H1 (cell line): ENCODE results near the gene DRAM1. TPM values are rescaled to one million over a fixed set of nuclear protein-coding genes. Genes with fewer than 3 reads are reported as not detected.

ENCODE experiments used
- CTCF ChIA-PET: fragments of 300-600 bp; sonication (Branson Sonifier 250); formaldehyde crosslinking; loops from one replicate; lab custom pipeline; 2021; ENCODE audit not compliant: partially characterized antibody; lab: Charles Lee
- POLR2A ChIA-PET: fragments of 300-600 bp; sonication (Branson Sonifier 250); formaldehyde crosslinking; loops from one replicate; lab custom pipeline; 2021; ENCODE audit warnings: inconsistent platforms; ENCODE audit not compliant: partially characterized antibody; lab: Charles Lee
- DNase-seq, 2 experiments: peaks; one replicate each; pipeline versions ENCODE4 v3.0.0 to v3.0.0-alpha.2; 2010 to 2022; ENCODE audit warnings: low spot score in 2 of 2, low read depth in 1 of 2, mixed read lengths in 1 of 2
- FAIRE-seq: peaks from 2 replicates; lab custom pipeline; 2011; peaks lifted over from hg19 to GRCh38; lab: Jason Lieb, UNC
- H2AFZ ChIP-seq: 2 replicates; pipeline ENCODE4 v1.8.1; 2012; ENCODE audit warnings: low read length, inconsistent platforms
- H2AK5ac ChIP-seq: 2 replicates; pipeline ENCODE4 v1.6.1; 2013; ENCODE audit warnings: low read depth, low read length
- H2BK120ac ChIP-seq: replicated peaks from 2 replicates; pipeline ENCODE3; 2013; ENCODE audit warnings: low read depth, low read length, inconsistent platforms
- H2BK12ac ChIP-seq: 2 replicates; pipeline ENCODE4 v1.6.1; 2013; ENCODE audit warnings: low read depth, low read length
- H2BK15ac ChIP-seq: 2 replicates; pipeline ENCODE4 v1.6.1; 2013; ENCODE audit warnings: low read length
- H2BK20ac ChIP-seq: 2 replicates; pipeline ENCODE4 v1.6.1; 2013; ENCODE audit warnings: low read length
- H2BK5ac ChIP-seq: 2 replicates; pipeline ENCODE4 v1.6.1; 2013; ENCODE audit warnings: low read depth, low read length
- H3K14ac ChIP-seq: 2 replicates; pipeline ENCODE4 v1.6.1; 2013; ENCODE audit warnings: inconsistent platforms; ENCODE audit not compliant: insufficient read length
- H3K18ac ChIP-seq: 2 replicates; pipeline ENCODE4 v1.6.1; 2013; ENCODE audit warnings: low read length; ENCODE audit errors: extremely low read depth
- H3K23ac ChIP-seq: 2 replicates; pipeline ENCODE4 v1.6.1; 2013; ENCODE audit warnings: inconsistent platforms; ENCODE audit not compliant: insufficient read length
- H3K23me2 ChIP-seq: 2 replicates; pipeline ENCODE4 v1.6.1; 2013; ENCODE audit warnings: low read depth, low read length
- H3K27ac ChIP-seq: 2 replicates; pipeline ENCODE4 v1.6.1; 2011; ENCODE audit warnings: low read depth, low read length, inconsistent platforms
- H3K27me3 ChIP-seq, 4 experiments: replicated peaks in 1 of 4; 1 replicate in 1 of 4; 2 replicates in 3 of 4; pipeline versions ENCODE4 v1.6.1 to v1.8.1; 2011 to 2013; ENCODE audit warnings: low read length in 3 of 4, mild to moderate bottlenecking in 3 of 4, inconsistent platforms in 2 of 4, mixed read lengths in 2 of 4, moderate library complexity in 1 of 4; ENCODE audit not compliant: control insufficient read depth in 3 of 4, insufficient read depth in 3 of 4; ENCODE audit errors: extremely low read depth in 1 of 4
- H3K36me3 ChIP-seq, 4 experiments: 2 replicates each; pipeline versions ENCODE4 v1.6.1 to v1.8.1; 2011 to 2013; ENCODE audit warnings: mild to moderate bottlenecking in 4 of 4, low read length in 3 of 4, moderate library complexity in 2 of 4, control low read depth in 1 of 4, inconsistent platforms in 1 of 4; ENCODE audit not compliant: insufficient read depth in 4 of 4, control insufficient read depth in 2 of 4
- H3K4ac ChIP-seq: replicated peaks from 2 replicates; pipeline ENCODE3; 2013; ENCODE audit warnings: low read length, low read depth, mixed read lengths, inconsistent platforms; ENCODE audit not compliant: insufficient read length
- H3K4me1 ChIP-seq, 4 experiments: replicated peaks in 1 of 4; 1 replicate in 1 of 4; 2 replicates in 3 of 4; pipeline versions ENCODE4 v1.6.1 to v1.8.1; 2011 to 2013; ENCODE audit warnings: low read length in 3 of 4, inconsistent platforms in 2 of 4, mixed read lengths in 1 of 4; ENCODE audit not compliant: insufficient read depth in 4 of 4, control insufficient read depth in 3 of 4
- H3K4me2 ChIP-seq, 2 experiments: 2 replicates each; pipeline versions ENCODE4 v1.6.1 to v1.8.1; 2011 to 2013; ENCODE audit warnings: low read depth in 2 of 2, low read length in 2 of 2, control low read depth in 1 of 2, inconsistent platforms in 1 of 2, mild to moderate bottlenecking in 1 of 2; ENCODE audit not compliant: insufficient read depth in 1 of 2
- H3K4me3 ChIP-seq, 4 experiments: fragments of 200-600, 300-600 bp in 1 of 4; sonication (generic), shearing (Covaris generic), sonication (Bioruptor Twin) in 1 of 4; 2 replicates each; pipeline versions ENCODE4 v1.5.1 to v1.8.1; 2011 to 2016; ENCODE audit warnings: low read length in 4 of 4, low read depth in 3 of 4, control low read depth in 2 of 4, inconsistent platforms in 2 of 4, mild to moderate bottlenecking in 2 of 4, mixed read lengths in 1 of 4, moderate library complexity in 1 of 4; ENCODE audit not compliant: insufficient read depth in 2 of 4; ENCODE audit errors: extremely low read depth in 1 of 4
- H3K56ac ChIP-seq: replicated peaks from 2 replicates; pipeline ENCODE3; 2013; ENCODE audit warnings: low read depth, mild to moderate bottlenecking, mixed read lengths, low read length, inconsistent platforms; ENCODE audit not compliant: insufficient read length
- H3K79me1 ChIP-seq: 2 replicates; pipeline ENCODE4 v1.6.1; 2013; ENCODE audit warnings: low read depth, low read length, control low read depth
- H3K79me2 ChIP-seq, 2 experiments: 2 replicates each; pipeline versions ENCODE4 v1.6.1 to v1.8.1; 2012 to 2013; ENCODE audit warnings: low read length in 2 of 2, mild to moderate bottlenecking in 2 of 2, inconsistent platforms in 1 of 2; ENCODE audit not compliant: insufficient read depth in 2 of 2, control insufficient read depth in 1 of 2
- H3K9ac ChIP-seq, 4 experiments: replicated peaks in 1 of 4; 1 replicate in 1 of 4; 2 replicates in 3 of 4; pipeline versions ENCODE4 v1.6.1 to v1.8.1; 2011 to 2013; ENCODE audit warnings: low read depth in 3 of 4, low read length in 3 of 4, control low read depth in 2 of 4, mild to moderate bottlenecking in 2 of 4, moderate library complexity in 2 of 4, inconsistent platforms in 1 of 4; ENCODE audit errors: extremely low read depth in 1 of 4
- H3K9me3 ChIP-seq, 2 experiments: 2 replicates each; pipeline versions ENCODE4 v1.6.1 to v1.8.1; 2012 to 2013; ENCODE audit warnings: mild to moderate bottlenecking in 2 of 2, moderate library complexity in 2 of 2, control low read depth in 1 of 2, inconsistent platforms in 1 of 2, low read depth in 1 of 2, low read length in 1 of 2, mixed read lengths in 1 of 2; ENCODE audit not compliant: insufficient read depth in 2 of 2
- H4K20me1 ChIP-seq, 2 experiments: replicated peaks in 1 of 2; 2 replicates each; pipeline versions ENCODE3 to v1.8.1; 2011 to 2013; ENCODE audit warnings: inconsistent platforms in 2 of 2, low read length in 2 of 2, mild to moderate bottlenecking in 1 of 2; ENCODE audit not compliant: insufficient read depth in 2 of 2, control insufficient read depth in 1 of 2
- H4K5ac ChIP-seq: 2 replicates; pipeline ENCODE4 v1.6.1; 2013; ENCODE audit warnings: low read length, low read depth, mixed read lengths, inconsistent platforms; ENCODE audit not compliant: insufficient read length
- H4K8ac ChIP-seq: 2 replicates; pipeline ENCODE4 v1.8.0; 2013; ENCODE audit warnings: mild to moderate bottlenecking, moderate library complexity, low read length, inconsistent platforms; ENCODE audit not compliant: insufficient read depth; ENCODE audit errors: extremely low read depth
- H4K91ac ChIP-seq: replicated peaks from 2 replicates; pipeline ENCODE3; 2013; ENCODE audit warnings: low read length, mixed read lengths, inconsistent platforms; ENCODE audit not compliant: insufficient read length
- CHD1 ChIP-seq: IDR thresholded peaks from 2 replicates; pipeline ENCODE4 v1.6.1; 2012; ENCODE audit warnings: low read depth, low read length, improper control_type of control experiment
- EP300 ChIP-seq, 2 experiments: IDR thresholded peaks; 1 replicate in 1 of 2; 2 replicates in 1 of 2; pipeline ENCODE4 v1.6.1; 2011 to 2012; ENCODE audit warnings: low read depth in 2 of 2, low read length in 2 of 2, mild to moderate bottlenecking in 2 of 2, borderline replicate concordance in 1 of 2, inconsistent platforms in 1 of 2, moderate library complexity in 1 of 2
- FOSL1 ChIP-seq: IDR thresholded peaks from 2 replicates; pipeline ENCODE4 v1.6.1; 2011; ENCODE audit warnings: mild to moderate bottlenecking, low read depth, low read length, moderate library complexity; ENCODE audit not compliant: insufficient read depth
- HDAC2 ChIP-seq, 2 experiments: fragments of 300-600 bp in 1 of 2; sonication (generic) in 1 of 2; IDR thresholded peaks; 2 replicates each; pipeline ENCODE4 v1.6.1; 2011 to 2012; ENCODE audit warnings: low read depth in 2 of 2, low read length in 2 of 2, mild to moderate bottlenecking in 2 of 2, moderate library complexity in 2 of 2, borderline replicate concordance in 1 of 2, inconsistent platforms in 1 of 2
- KDM5A ChIP-seq: fragments of 200-600 bp; IDR thresholded peaks from 2 replicates; pipeline ENCODE4 v1.7.1; 2012; ENCODE audit warnings: mild to moderate bottlenecking, low read length, inconsistent platforms, mixed read lengths
- NANOG ChIP-seq: IDR thresholded peaks from 2 replicates; pipeline ENCODE4 v1.6.1; 2011; ENCODE audit warnings: low read length, low read depth, mild to moderate bottlenecking, inconsistent platforms; ENCODE audit not compliant: insufficient read depth, poor library complexity, severe bottlenecking
- POU5F1 ChIP-seq: IDR thresholded peaks from 2 replicates; pipeline ENCODE4 v1.6.1; 2011; ENCODE audit warnings: low read depth, mild to moderate bottlenecking, low read length, moderate library complexity
- RAD21 ChIP-seq, 2 experiments: IDR thresholded peaks in 1 of 2; conservative IDR thresholded peaks in 1 of 2; 2 replicates each; pipeline ENCODE4 v1.6.1; 2011; ENCODE audit warnings: low read depth in 2 of 2, low read length in 2 of 2, improper control_type of control experiment in 1 of 2, inconsistent platforms in 1 of 2, mild to moderate bottlenecking in 1 of 2, moderate library complexity in 1 of 2
- RBBP5 ChIP-seq: IDR thresholded peaks from 2 replicates; pipeline ENCODE4 v1.7.1; 2012; ENCODE audit warnings: low read depth, mild to moderate bottlenecking, inconsistent platforms, low read length, moderate library complexity, borderline replicate concordance
- SP4 ChIP-seq: IDR thresholded peaks from 2 replicates; pipeline ENCODE4 v1.6.1; 2012; ENCODE audit warnings: low read length, inconsistent platforms
- SRF ChIP-seq: IDR thresholded peaks from 2 replicates; pipeline ENCODE4 v1.6.1; 2011; ENCODE audit warnings: mild to moderate bottlenecking, low read depth, low read length, moderate library complexity
- SUZ12 ChIP-seq: fragments of 200-600 bp; sonication (generic); IDR thresholded peaks from 2 replicates; pipeline ENCODE4 v1.6.1; 2012; ENCODE audit warnings: mild to moderate bottlenecking, inconsistent platforms, low read length, moderate library complexity, mixed read lengths
- TAF1 ChIP-seq: IDR thresholded peaks from 2 replicates; pipeline ENCODE4 v1.6.1; 2011; ENCODE audit warnings: mild to moderate bottlenecking, low read depth, low read length
- TBP ChIP-seq: IDR thresholded peaks from 2 replicates; pipeline ENCODE4 v1.6.1; 2011; ENCODE audit warnings: low read depth, low read length, improper control_type of control experiment
- WGBS, 2 experiments: shearing (Covaris generic) in 1 of 2; methylation state at CpG; one replicate each; pipeline versions ENCODE4 v1.1.6 to v1.1.7; 2013 to 2015; ENCODE audit warnings: low lambda C conversion rate in 2 of 2, mixed read lengths in 2 of 2, inconsistent platforms in 1 of 2, low coverage in 1 of 2, missing lambda C conversion rate in 1 of 2; ENCODE audit not compliant: insufficient replicate concordance in 2 of 2, insufficient coverage in 1 of 2, insufficient read length in 1 of 2; ENCODE audit errors: extremely low coverage in 1 of 2, missing lambda C conversion rate in 1 of 2; 5-methylcytosine and 5-hydroxymethylcytosine counted together
- polyA plus RNA-seq, 7 experiments: library from polyadenylated mRNA; depleted of rRNA in 3 of 7; stranded (reverse) in 5 of 7; unstranded in 2 of 7; fragments of >200 nt in 5 of 7; fragments of 200-250 nt in 2 of 7; gene quantifications; 1 replicate in 5 of 7; 2 replicates in 1 of 7; 4 replicates in 1 of 7; pipeline versions ENCODE4 v1.2.1 to v1.2.3, GENCODE V29; 2011 to 2013; ENCODE audit warnings: missing spikeins in 2 of 7, mixed read lengths in 2 of 7
- total RNA-seq: library from RNA; stranded (reverse); fragmentation: NEBNext Ultra II Directional; extraction: Animal tissue kit (Norgen Biotek cat#: 25700); gene quantifications from 2 replicates; pipeline ENCODE4 v1.2.1, GENCODE V29; 2021

The DRAM1 gene
- total and polyA plus RNA-seq, 2 of the 8 experiments (the other 6 are each of a cell fraction or from before 2014, with no cell fraction given): 4.6 to 6.2 TPM

- Histone ChIP-seq H3K79me1 (no peaks in the 10 kb centered on the region), H4K8ac (no peak overlapping the region), H3K4ac (no peak overlapping the region), H2AK5ac (no peak overlapping the region), H3K23ac (no peak overlapping the region), H2AFZ (no peak overlapping the region), H3K27me3 (no peaks in the 10 kb centered on the region), H3K4me2 (no peak overlapping the region), H2BK5ac (no peak overlapping the region), H4K20me1 (no peaks in the 10 kb centered on the region), H2BK12ac (no peak overlapping the region), H4K5ac (no peak overlapping the region), H2BK20ac (no peak overlapping the region), H3K79me2 (no peaks in the 10 kb centered on the region), H3K36me3 (no peaks in the 10 kb centered on the region), H4K91ac (no peak overlapping the region), H2BK15ac (no peak overlapping the region), H2BK120ac (no peak overlapping the region), H3K56ac (no peak overlapping the region), H3K18ac (no peak overlapping the region), H3K23me2 (no peaks in the 10 kb centered on the region), H3K27ac (no peak overlapping the region), H3K9ac (no peak overlapping the region), H3K14ac (no peak overlapping the region), H3K4me3 (no peak overlapping the region), H3K9me3 (no peaks in the 10 kb centered on the region; a peak in 1 of 4 replicates), H3K4me1 (peaks cover 0 to 4% (median 0%) of the 10 kb centered on the region in 4 experiments; a peak in 2 of 7 replicates)
- DNase-seq (no peak), FAIRE-seq (no peak)
- CTCF ChIA-PET: interaction anchor here (0.6 to 0.7 kb wide), 3 partner anchors 9 to 91 kb away, joined by 3 to 4 read pairs (median 3); no protein-coding TSS in a partner anchor
- WGBS, 2 experiments: 67% methylated on average over 1 of the region's 1 CpG; no CpG with 5 or more reads in 1 of the 2 experiments
- POLR2A ChIA-PET: no interaction called here
- no peak for TF ChIP-seq RBBP5
- TF ChIP-seq TAF1: no peak
- TF ChIP-seq TBP: no peak
- no peak for TF ChIP-seq EP300 (IDR thresholded peaks at IDR 0.05; ENCODE audit: borderline replicate concordance in 1 of 2, low read depth in 2 of 2, low read length in 2 of 2)
- TF ChIP-seq RAD21 (IDR thresholded peaks at IDR 0.05 in 1 of 2, conservative IDR thresholded peaks at IDR 0.05 in 1 of 2; ENCODE audit: low read depth in 2 of 2, low read length in 2 of 2): no peak
- no peak for TF ChIP-seq POU5F1
- TF ChIP-seq FOSL1: no peak
- no peak for TF ChIP-seq SP4
- no peak for TF ChIP-seq NANOG
- TF ChIP-seq KDM5A: no peak
- no peak for TF ChIP-seq CHD1
- no peak for TF ChIP-seq HDAC2 (IDR thresholded peaks at IDR 0.05; ENCODE audit: borderline replicate concordance in 1 of 2, low read depth in 2 of 2, low read length in 2 of 2)
- TF ChIP-seq SRF: no peak
- no peak for TF ChIP-seq SUZ12
Measured at GRCh38 chr12:101870925-101871324, 6.5 kb upstream of the DRAM1 start.
